NCI-H1930 (cell line): Measurements from ENCODE around the gene ZFP3.
A peak's percentile ranks its signal among the peaks of the same experiment; 100 is the strongest.
"Not testable (repeated sequence)": the region's sequence is repeated elsewhere in the genome, so short reads cannot be mapped to it uniquely, and the experiment has no call there.

Source experiments
- DNase-seq, 2 experiments: peaks; one replicate each; lab custom pipeline; 2025; lab: John Stamatoyannopoulos, UW

Gene ZFP3

DNA sequence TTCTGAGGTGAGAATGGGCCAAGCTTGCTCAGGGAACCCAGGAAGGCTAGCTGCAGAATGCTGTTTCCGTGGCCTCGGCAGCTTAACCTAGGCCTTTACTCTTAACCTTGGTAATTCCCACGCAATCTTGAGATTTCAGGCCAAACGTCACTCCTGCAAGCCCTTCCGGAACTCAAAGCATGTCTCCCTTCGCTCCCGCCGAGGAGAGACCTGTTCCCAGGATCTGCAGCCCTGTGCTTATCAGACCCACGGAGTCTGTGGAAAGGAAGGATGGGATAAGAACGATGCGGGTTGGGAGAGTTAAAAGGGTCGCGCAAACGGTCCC, 524 bp upstream of the ZFP3 start:
- DNase-seq, result no peak

DNA sequence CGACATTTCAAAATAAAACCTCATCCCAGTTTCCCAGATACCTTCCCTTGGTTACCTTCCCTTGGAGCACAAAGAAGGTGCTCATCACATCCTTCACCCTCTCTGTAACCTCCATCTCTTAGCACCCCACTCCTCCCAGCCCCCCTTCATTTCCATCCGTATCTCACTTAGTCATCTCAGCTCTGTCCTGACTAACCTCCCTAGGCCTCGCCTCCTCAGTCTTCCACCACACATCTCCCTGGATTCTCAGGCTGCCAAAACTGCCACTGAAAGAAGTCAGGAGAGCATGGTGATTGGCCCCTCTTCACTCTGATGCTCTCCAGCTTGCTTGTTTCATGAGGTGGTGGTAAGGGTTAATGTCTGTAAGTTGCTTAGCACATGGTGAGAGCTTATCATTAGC, 2.3 kb downstream of the ZFP3 start:
- DNase-seq, result no peak

DNA sequence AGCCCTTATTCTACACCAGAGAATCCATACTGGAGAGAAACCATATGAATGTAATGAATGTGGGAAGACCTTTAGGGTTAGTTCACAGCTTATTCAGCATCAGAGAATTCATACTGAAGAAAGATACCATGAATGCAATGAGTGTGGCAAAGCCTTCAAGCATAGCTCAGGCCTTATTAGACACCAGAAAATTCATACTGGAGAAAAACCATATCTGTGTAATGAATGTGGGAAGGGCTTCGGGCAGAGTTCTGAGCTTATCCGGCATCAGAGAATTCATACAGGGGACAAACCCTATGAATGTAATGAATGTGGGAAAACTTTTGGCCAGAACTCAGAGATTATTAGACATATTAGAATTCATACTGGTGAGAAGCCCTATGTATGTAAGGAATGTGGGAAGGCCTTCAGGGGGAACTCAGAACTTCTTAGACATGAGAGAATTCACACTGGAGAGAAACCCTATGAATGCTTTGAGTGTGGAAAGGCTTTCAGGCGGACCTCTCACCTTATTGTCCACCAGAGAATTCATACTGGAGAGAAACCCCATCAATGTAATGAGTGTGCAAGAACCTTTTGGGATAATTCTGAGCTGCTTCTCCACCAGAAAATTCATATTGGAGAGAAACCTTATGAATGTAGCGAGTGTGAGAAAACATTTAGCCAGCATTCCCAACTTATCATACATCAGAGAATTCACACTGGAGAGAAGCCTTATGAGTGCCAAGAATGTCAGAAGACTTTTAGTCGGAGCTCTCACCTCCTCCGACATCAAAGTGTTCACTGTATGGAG, 14.1 kb downstream of the ZFP3 start:
- DNase-seq, result no peak

DNA sequence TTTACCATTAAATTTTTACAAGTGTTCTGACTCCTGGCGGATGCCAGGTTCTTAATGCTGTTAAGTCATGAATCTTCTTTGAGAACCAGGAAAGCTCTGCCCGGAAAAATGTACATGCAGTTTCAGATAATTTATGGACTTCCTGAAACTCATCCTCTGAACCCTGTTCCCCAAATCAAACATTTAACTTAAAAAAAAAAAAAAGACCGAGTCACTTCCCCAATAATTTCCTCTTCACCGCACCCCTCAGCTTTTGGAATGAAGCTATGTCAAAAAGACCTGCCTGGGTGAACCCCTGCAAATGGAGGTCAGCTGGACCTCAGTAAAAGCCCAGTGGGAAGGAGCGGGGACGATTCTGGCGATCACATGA, 18.4 kb downstream of the ZFP3 start:
- DNase-seq, result no peak

DNA sequence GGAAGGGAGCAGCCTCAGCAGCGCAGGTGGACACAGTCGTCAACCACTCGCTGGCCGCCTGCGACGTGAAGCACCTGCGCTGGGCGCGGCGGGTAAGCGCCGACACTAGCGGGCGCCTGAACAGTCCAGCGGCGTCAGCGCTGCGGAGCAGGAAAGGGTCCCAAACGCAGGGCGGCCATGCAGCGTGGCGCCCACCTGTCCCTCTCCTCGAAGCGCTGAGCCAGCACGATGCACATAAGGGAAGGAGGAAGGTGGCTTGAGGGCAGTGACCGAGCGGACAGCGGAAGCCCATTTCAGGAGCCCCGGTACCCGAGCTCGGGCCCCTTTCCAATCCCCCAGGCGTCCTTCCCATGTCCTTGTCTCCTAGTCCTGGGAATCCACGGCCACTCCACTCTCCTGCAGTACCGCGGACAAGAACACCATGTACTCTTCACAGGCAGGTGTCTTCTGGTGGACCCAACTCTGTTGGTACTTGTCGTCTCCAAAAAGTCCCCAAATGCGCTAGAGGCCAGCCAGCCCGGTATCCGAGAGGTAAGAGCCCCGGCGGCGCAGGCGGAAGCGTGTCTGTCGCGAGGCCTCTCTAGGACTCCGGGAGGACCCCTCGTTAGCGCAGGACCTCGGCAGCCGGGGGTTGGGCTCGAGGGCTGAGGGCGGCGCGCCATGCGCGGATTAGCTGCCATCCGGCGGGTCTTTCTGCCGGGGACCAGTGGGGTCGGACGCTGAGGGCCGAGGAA, 19.0 kb downstream of the ZFP3 start:
- peak; percentile 85 to 90 for DNase-seq

DNA sequence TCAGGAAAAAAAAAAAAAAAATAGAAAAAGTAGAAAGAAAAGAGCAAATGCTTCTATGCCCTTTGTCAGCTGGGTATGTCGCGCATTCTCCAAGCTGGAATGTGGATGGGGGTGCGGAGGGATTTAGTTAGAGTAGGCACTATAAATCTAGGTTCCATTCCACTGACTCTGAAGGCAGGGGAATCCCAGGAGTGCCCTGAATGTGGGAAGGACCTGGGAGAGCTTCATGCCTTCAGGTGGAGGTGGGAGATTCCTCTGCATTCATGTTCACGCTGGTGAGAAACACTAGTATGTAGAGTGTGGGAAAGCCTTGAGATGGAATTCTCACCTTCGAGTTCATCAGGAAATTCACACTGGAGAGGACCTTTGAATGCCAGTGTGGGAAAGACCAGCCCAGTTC, 21.0 kb downstream of the ZFP3 start:
- no peak for DNase-seq

DNA sequence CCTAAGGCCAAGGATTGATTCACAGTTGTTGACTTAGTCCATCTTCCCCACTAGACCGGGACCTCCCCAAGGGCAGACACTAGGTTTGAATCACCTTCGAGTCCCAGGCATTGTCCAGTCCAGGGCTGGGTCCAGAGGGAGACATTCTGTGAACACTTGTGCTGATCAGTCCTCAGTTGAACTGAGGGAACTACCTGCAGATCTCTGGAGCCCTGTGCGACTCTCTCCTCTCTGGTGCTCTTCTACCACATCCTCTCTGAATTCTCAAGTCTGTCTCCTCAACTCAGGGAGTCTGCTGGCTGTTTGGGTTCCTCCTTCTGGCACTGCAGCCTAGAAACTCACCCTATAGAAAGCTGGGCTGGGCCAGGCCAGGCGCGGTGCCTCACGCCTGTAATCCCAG, 22.6 kb downstream of the ZFP3 start:
- no peak for DNase-seq

DNA sequence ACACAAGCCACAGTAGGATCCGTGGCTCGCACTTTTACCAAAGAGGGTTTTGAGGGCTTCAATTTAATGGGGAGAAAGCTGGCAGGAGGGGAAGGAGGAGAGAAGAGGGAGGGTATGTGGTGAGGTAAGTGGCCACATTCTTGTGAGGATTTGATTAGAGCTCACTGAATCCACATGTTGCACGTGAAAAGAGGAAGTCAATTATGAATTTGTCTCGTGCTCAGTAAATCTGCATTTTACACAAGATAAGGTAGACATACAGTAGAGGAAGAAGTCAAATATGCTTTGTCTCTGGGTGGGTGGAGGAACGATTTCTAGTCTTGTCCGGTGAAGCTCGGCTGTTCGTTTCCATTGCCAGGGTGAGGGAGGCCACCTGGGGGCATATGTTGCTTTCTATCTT, 32.5 kb downstream of the ZFP3 start:
- DNase-seq, result no peak

DNA sequence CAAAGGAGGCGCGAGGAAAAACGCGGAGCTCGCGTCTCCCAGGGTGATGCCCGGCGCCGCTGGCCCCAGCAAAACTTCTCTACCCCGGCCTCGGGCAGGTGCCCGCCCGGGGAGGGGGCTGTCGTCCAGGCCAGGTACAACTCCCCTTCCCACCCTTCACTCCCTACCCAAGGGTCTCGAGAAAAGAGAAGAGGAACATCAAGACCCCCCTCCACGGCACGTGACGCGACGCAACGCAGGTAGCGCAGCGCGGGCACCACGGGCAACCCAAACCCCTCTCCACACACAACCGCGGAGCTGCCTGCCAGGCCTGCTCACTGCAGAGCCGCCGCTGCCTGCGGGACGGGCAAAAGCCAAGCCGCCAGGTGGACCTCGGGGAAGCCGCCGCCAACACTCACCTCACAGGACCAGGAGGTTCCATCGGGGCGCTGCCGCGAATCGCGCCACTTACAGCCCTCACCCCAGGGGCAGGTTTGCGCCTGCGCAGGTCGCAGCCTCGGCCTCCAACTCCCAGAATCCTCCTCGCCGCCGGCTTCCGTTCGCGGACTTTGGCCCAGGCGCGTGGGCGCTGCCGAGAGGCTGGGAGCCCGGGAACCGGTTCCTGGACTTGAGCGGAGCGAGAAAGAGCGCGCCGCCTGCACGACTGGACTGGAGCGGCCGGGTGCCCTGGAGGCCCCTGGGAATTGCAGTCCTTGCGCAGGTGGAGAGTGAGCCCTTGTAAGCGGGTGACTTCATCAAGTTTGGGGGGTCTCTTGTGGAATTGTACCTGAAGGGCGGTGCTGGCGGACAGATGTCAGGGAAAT, 33.3 kb downstream of the ZFP3 start, which contains the start of gene ZNF232:
Gene ZNF232 (minus strand): TSS at position 477 of the 803 bp plus-strand sequence. CDS start 56 bp downstream, at position 421.
- DNase-seq, result peak; percentile 92 to 97

DNA sequence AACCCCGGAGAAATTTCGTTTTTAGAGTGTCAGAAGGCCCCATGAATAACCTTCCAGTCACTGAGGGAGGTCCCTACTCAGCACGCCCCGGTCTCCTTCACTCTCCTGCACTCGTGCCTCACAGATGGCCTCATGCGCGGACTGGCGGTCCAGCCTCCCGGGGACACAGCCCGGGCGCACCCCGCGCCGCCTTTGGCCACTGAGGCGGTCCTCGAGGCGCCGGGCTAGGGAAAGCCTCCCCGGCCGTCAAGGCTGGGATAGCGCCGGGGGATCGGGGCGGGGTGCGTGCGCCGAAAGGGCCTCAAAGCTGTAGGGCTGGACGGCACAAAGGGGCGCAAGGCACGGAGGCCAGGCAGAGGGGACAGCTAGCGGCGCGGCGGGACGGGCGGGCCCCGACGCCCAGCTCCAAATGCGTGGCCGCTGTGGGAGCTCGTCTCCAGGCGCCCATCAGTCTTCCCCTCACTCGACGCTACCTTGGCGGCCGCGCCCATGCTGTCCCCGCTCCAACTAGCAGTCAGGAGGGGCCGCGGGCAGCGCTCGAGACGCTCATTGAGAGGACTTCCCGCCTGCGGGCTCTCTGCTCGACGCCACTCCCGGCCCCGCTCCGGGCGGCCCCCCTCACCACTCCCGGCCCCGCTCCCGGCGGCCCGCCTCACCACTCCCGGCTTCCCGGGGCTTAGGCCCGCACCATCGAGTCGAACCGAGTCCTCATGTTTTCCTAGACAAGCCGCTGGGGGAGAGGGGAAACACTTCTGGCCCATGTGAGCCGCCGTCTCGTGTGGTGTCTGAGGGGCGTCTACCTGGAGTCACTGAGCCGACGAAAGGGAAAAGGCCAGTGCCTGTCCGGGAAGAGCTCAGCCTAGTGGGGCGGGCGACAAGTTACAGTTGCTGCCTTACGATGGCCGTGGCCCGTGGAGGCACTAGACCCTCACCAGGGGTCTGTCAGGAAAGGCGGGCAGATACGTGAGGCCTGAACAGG, 37.7 kb downstream of the ZFP3 start, which contains the start of gene USP6:
Gene USP6 (plus strand): TSS at position 360 of the 979 bp plus-strand sequence. CDS start 14,336 bp downstream, outside the sequence.
- no peak for DNase-seq

DNA sequence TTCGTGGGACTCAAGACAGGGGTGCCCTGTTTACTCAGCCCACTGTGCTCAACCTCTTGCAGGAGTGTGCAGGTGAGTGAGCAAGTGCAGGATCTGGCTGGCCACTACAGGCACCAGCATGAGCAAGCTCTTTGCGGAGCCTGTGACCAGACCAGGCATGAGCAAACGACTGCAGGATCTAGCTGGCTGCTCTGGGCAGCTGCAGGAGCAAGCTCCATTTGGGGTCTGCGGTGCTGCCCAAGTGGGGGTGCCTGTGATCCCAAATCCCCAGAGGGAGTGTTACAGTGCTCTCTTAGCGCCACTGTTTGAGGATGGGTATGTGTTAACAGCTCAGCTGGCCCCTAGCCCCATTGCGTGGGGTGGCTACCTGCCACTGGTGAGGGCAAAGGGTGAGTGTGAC, 40.0 kb downstream of the ZFP3 start:
- DNase-seq, result no peak

DNA sequence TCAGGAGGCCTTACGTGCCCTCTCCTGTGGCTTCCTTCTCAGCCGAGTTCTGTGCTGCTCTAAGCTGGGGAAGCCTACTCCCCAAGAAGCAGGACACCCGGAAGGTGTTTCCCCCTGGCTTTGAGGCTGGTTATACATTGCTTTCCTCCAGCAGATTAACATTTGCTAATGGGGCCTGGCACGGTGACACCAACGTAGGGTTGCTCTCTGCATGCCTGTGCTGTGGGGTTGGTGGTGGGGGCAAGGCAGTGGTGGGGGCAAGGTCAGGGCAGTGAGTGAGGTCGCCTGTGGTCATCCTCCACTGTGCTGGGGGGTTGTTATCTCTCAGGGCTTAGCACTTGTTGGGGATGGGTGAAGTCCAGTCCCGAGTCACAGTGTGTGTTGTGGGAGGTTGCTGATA, 41.8 kb downstream of the ZFP3 start:
- DNase-seq, result no peak

DNA sequence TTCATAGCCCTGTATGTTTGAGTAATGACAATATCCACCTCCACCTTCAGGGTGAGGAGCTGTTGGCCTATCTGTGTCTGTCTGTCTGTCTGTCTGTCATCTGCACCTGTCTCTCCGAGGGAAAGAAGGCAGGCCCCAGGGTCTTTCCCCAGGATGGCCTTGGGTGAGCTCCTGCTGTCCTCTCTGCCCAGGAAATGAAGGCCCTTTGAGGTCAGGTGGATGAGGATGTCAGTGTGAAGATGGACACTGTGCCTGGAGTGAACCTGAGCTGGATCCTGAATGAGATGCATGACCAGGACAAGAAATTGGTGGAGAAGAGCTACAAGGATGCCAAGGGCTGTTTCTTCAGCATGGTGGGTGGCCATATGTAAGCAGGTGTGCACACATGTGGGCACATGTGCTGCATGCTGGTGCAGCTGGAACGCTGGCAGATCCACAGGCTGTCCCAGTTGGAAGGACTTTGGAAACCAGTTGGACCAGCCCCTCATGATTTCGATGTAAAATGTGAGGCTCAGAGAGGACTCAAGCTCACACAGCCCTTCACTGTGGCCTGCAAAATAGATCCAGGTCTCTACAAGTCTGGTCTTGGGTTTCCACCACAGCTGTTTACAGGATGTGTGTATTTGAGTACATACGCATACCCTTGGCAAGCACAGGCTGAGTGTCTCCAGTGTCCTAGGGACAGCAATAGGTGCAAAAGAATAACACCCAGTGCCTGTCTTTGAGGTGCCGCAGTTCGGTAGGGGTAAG, 42.3 kb downstream of the ZFP3 start:
- DNase-seq, result not testable (repeated sequence)

DNA sequence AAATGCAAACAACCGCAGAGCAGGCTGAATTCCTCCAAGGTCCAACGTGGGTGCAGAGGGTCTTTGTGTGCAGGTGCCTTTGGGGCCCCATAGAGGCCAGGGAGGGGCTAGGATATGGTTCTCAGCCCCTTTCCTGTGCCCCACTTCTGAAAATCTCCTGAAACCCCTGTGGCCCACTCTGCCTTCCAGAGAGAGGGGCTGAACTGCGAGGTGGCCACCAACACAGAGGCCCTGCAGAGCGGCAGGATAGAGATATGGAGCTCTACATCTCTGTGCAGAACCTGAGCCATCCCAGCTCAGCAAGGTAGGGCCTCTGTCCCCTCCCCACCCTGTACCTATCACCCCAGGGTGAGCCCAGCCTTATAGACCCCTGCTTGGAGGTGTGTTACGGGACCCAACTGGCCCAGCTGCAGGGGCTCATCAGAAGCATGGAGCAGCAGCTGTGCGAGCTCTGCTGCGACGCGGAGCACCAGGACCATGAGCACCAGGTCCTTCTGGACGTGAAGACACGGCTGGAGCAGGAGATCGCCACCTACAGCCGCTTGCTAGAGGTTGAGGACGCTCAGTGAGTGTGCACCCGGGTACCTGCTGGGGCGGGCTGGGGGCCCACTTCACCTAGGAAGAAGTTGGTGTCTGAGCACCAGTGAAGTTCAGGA, 43.0 kb downstream of the ZFP3 start:
- DNase-seq, result no peak

DNA sequence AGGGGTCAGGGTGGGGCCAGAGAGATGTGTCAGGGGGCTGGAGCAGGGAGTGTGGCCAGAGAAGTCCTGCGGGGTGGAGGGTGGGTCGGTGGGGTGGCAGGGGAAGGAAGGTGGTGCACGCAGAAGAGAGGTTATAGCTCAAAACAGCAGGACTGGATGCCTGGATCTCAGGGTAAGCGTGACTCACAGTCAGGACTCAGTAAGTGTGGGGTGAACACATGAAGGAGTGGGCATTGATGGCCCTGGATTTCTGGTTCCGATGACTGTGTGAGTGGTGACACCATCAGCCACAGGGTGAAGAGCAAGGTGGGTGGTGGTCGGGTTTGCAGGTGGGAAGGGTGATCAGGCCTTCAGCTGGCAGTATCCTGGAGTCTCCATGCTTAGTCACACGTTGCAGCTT, 43.8 kb downstream of the ZFP3 start:
- DNase-seq, result not testable (repeated sequence)

DNA sequence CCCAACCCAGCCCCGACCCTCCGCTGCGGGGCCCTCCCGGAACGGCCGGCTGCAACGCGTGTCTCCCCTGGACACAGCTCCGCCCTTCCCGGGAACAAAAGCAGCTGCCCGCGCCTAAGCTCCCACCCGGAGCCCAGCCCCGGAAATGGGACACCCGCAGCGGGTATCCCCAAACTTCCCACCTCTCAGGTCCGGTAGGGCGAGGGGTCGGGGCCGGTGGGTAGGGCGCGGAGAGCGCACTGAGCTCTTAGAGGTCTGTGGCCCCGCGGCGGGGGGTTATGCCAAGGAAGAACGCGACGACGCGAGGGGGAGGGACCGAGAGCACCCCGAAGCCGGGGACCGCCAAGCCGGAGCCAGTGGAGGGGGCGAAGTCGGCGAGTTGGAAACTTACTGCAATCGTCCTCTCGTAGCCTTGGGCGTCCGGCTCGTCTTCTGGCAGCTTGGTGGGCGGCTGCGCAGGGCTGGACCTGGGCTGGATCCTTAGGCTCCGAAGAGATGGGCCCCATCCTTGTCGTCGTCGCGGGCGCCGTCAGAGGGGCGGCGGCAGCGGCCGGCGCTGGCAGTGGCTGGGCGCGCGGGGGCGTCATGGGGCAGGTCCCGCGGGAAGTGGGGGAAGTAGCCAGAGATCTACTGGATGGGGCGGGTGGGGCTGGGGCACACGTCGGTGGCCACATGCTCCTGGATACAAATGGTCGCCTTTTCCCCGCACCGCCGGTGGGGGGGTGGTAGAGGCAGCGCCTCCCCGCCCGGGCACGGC, 44.5 kb downstream of the ZFP3 start:
- no peak for DNase-seq

DNA sequence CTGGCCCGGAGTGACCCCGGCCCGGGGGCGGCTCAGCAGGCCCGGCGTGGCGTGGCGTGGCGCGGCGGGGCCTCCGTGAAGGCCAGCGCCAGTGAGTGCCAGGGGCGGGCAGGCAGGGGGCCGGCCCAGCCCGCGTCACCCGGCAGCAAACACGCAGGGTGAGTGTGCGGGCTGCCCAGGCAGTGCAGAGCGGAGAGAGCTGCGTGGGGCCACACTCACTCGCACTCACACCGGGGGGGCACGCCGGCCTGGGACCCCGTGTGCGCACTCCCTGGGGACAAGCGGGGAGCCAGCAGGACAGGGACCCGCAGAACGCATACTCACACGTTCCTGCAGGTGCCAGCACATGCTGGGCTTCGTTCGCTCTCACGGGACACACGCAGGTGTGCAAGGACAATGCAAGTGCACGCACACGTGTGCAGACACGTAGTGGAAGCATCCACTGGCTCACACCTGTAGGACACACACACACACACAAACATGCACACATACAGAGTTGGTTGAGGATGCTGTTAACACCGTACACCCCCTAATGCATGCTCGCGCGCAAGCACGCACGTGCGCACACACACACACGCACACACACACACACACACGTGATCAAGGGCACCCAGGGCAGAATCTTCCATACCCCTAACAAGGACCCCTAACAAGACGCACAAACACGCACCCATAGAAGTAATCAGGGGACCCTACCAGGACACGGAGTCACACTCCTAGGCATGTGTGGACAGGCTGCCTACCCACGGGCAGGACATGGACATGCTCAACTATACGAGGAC, 45.3 kb downstream of the ZFP3 start:
- DNase-seq, result no peak

DNA sequence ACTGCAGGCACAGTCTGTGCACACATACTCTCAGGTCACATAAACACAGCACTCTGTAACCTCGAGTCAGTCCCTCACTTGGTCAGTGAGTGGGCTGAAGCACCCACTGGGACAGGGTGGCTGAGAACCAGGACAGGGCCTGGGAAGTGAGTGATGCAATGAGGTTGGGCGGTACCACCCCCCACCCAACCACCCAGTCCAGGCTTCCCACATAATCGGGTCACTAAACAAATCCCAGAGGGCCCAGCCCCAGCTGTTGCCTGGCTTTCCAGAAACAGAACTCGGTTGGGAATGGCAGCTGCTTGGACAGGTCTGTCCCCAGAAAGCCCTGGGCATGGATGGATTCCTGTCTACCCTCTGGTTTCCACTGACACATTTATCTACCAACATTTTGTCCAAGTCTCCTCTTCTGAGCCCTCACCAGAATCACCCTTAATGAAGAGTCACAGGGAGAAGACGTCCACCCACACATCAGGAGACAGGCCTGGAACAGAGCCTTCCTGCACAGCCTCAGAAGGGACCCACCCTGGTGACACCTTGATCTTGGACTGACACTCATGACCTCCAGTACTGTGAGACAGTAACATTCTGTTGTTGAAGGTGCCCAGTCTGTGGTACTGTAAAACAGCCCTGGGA, 46.0 kb downstream of the ZFP3 start:
- not testable (repeated sequence) for DNase-seq
